KOPT-K1 (cell line): ENCODE results near the gene OGDH.

Source experiments
- H3K27ac ChIP-seq: fragments of 200-600 bp; sonication (generic); 2 replicates; pipeline ENCODE4 v1.5.1; 2016; ENCODE audit warnings: antibody characterized with exemption, mild to moderate bottlenecking, low read depth, low read length; ENCODE audit not compliant: poor library complexity, severe bottlenecking
- H3K36me3 ChIP-seq: fragments of 200-600 bp; sonication (generic); 2 replicates; pipeline ENCODE4 v1.5.1; 2017; ENCODE audit warnings: antibody characterized with exemption, mild to moderate bottlenecking, low read length, moderate library complexity; ENCODE audit not compliant: insufficient read depth
- H3K9me3 ChIP-seq: fragments of 200-600 bp; sonication (generic); 2 replicates; pipeline ENCODE4 v1.5.1; 2017; ENCODE audit warnings: antibody characterized with exemption, low read length, mild to moderate bottlenecking; ENCODE audit not compliant: insufficient read depth, poor library complexity, severe bottlenecking

Gene OGDH

DNA sequence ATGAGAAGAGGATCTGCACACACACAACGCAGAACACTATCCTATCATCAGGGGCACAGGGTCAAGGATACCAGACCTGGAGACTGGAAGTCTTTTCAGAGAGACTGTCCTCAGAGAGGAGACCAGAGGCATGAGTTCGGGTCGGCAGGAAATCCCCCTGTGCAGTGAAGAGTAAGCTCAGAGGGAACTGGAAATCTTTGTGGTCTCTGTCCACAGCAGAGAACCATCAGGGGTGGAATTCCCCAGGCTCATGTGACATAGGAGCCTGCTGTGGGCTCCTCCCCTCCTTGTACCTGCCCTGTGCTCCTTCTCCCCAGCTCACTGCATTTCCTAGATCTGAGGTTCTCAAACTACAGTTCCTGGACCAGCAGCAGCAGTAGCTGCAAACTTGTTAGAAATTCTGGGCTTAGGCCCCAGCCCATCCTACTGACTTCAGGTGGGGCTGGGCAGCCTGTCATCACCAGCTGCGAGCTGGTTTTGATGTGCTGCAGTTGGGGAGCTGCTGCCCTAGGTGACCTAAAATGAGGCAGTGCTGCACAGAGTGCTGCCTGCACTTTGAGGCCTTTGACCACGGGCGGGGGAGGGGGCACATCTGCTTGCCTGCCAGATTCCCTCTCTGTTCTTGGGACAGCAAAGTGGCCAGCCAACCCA lies 144.6 kb downstream of the OGDH start:
- Histone ChIP-seq H3K27ac (peak overlapping the region; percentile 6), H3K9me3 (no peaks in the 10 kb centered on the region)

DNA sequence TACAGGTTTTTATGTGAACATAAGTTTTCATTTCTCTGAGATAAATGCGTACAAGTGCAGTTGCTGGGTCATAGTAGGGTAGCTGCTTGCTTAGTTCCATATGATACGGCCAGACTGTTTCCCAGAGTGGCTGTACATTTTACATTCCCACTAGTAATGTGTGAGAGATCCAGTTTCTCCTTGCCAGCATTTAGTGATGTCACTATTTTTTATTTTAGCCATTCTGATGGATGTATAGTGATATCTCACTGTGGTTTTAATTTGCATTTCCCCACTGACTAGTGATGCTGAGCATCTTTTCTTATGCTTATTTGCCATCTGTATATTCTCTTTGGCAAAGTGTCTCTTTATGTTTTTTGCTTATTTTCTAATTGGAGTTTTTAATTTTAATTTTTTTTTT lies 146.4 kb downstream of the OGDH start:
- Histone ChIP-seq H3K36me3 (peaks cover 23% of the 10 kb centered on the region; the same call in 1 of the 2 replicates), H3K9me3 (no peaks in the 10 kb centered on the region), H3K27ac (no peak overlapping the region)

More for the DNA sequence above, 144.6 kb downstream of the OGDH start:
- peaks cover 5% of the 10 kb centered on the region; the same call in 1 of the 2 replicates for H3K36me3 ChIP-seq

DNA sequence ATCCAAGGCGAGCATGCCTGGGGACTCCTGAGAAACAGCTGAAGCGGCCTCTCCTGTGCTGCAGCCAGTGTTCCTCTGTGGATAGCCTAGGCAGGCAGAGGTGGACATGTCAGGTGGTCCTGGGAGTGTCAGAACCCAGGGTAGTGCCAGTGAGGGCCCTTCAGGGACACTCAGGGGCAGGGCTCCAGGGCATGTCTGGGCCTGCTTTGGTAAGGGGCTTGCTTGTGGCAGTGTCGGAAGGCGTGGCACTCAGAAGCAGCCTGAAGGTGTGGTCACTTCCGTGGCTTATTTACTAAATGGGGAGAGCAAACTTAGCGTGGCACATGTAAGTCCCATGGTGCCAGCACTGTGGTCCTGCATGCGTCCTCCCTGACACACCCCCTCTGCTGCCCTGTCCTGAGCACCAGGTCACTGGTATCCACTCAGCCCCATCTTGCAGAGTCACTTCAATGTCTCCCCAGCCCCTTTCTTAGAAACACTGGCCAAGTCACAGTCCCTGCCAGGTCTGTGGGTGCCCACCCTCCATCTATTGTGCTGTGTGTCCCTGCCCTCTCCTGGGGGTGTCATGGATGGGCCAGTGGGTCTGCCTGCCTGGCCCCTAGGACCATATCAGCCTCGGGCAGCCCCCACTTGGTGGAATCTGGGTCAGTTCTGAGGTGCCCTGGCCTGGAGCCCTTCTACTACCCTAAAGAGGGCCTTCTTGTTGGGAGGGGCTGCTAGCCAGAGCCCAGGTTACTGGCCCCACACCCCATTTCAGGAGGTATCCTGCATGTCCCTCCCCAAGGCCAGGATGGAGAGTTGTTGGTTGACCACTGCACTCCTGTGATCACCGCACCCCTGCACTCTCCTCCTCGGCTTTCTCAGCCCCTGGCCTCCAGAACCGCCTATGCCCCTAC lies 148.6 kb downstream of the OGDH start:
- Histone ChIP-seq H3K27ac (no peak overlapping the region), H3K36me3 (peaks cover 41% of the 10 kb centered on the region; the same call in 1 of the 2 replicates), H3K9me3 (no peaks in the 10 kb centered on the region)

DNA sequence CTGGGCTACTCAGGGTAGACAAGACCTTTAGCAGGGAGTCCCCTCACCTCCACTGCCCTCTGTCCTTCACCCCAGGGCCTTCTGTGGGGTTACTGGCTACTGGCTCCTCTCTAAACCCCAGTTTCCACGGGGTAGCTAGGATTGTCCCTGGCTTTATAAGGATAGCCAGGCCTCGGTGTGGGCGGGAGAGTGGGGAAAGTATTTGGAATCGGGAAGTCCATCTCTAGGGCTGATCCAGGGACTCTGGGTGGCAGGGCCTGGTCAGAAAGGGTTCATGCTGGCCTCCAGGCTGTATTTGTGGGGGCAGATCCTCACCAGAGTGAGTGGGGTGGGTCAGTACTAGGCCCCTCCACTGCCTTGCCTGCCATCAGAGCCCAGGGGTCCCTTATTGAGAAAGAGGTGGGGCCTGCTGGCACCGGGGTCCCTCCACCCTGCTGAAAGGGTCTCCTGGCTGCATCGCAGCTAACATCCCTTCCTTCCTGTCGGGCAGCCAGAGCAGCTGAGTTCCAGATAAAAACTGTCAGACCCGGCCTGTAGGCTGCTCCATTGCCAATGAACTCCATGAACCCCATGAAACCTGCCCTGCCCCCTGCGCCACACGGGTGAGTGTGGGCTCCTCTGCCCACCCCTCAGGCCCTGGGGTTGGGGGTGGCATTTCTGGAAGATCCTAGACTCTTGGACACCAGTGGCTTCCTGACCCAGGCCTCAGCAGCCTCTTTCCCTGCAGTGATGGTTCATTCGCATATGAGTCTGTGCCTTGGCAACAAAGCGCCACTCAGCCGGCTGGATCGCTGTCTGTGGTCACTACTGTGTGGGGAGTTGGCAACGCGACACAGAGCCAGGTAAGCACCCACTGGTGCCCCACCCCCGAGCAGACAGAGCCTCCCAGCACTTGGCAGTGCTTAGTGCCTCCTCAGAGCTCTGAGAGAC lies 149.5 kb downstream of the OGDH start:
- H3K27ac ChIP-seq = no peak overlapping the region
- H3K9me3 ChIP-seq = no peaks in the 10 kb centered on the region
- H3K36me3 ChIP-seq = peaks cover 46% of the 10 kb centered on the region

DNA sequence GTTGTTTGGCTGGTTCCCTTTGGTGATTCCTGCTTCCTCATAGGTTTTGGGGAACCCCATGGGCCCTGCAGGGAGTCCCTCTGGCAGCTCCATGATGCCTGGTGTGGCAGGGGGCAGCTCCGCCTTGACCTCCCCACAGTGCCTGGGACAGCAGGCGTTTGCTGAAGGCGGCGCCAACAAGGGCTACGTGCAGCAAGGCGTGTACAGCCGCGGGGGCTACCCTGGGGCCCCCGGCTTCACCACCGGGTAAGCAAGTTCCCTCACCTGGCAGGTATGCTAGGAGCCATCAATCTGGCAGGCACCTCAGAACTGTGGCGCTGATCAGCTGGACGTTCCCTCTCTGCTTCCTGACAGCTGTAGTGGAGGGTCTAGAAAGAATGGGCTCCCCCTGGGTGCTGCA lies 150.5 kb downstream of the OGDH start:
- Histone ChIP-seq H3K27ac (no peak overlapping the region), H3K36me3 (peaks cover 54% of the 10 kb centered on the region)

DNA sequence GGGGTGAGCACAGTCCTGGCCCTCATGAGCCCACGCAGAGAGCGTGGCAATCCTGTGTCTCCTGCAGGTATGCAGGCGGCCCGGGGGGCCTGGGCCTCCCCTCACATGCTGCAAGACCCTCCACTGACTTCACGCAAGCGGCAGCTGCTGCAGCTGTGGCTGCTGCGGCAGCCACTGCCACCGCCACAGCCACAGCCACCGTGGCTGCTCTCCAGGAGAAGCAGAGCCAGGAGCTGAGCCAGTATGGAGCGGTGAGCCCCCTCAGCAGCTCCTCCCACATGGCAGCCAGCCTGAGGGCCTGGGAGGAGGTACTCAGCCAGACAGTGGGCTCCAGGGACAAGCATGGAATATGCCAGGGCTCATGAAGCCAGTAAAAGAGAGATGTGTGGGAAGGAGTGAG lies 150.9 kb downstream of the OGDH start:
- Histone ChIP-seq H3K36me3 (peaks cover 58% of the 10 kb centered on the region), H3K27ac (no peak overlapping the region), H3K9me3 (no peaks in the 10 kb centered on the region)

More for the DNA sequence above, 150.5 kb downstream of the OGDH start:
- no peaks in the 10 kb centered on the region for H3K9me3 ChIP-seq

DNA sequence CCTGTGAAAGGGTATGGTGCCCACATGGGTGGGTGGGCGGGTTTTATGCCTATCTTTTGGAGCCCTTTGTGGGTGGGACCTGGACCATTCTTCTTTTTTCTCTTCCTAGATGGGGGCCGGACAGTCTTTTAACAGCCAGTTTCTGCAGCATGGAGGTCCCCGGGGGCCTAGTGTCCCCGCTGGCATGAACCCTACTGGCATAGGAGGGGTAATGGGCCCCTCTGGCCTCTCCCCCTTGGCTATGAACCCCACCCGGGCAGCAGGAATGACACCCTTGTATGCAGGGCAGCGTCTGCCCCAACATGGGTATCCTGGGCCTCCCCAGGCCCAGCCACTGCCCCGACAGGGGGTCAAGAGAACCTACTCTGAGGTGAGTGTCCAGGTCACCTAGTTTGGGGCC lies 151.3 kb downstream of the OGDH start:
- Histone ChIP-seq H3K36me3 (peaks cover 63% of the 10 kb centered on the region), H3K27ac (no peak overlapping the region), H3K9me3 (no peaks in the 10 kb centered on the region)
